ENCODE measurements around the gene USH1G.
"Not testable (repeated sequence)": the region's sequence is repeated elsewhere in the genome, so short reads cannot be mapped to it uniquely, and the experiment has no call there.

The USH1G gene

GRCh38 chr17:74925242-74925641 is 2.2 kb upstream of the USH1G start:
- no peak for DNase-seq

GRCh38 chr17:74924250-74924948 is 1.3 kb upstream of the USH1G start, which contains the start of gene OTOP2:
Gene OTOP2 (plus strand): TSS chr17:74924273. CDS start chr17:74924633, 360 bp downstream.
- no peak for DNase-seq

- peak; percentile 48 for DNase-seq
Measured at GRCh38 chr17:74923538-74924249, 639 bp upstream of the USH1G start.

GRCh38 chr17:74922172-74922571 is 883 bp downstream of the USH1G start:
- no peak for DNase-seq

GRCh38 chr17:74921769-74922168 is 1.3 kb downstream of the USH1G start:
- DNase-seq = no peak

GRCh38 chr17:74921026-74921681 is 1.9 kb downstream of the USH1G start:
- DNase-seq = no peak

- DNase-seq = no peak
Measured at GRCh38 chr17:74920642-74921025, 2.4 kb downstream of the USH1G start.

- no peak for DNase-seq
Measured at GRCh38 chr17:74920306-74920620, 2.8 kb downstream of the USH1G start.

- no peak for DNase-seq
Measured at GRCh38 chr17:74919440-74920305, 3.4 kb downstream of the USH1G start.

- DNase-seq = no peak
Measured at GRCh38 chr17:74918906-74919305, 4.1 kb downstream of the USH1G start.

GRCh38 chr17:74917430-74917829 is 5.6 kb downstream of the USH1G start:
- no peak for DNase-seq

GRCh38 chr17:74916851-74917199 is 6.2 kb downstream of the USH1G start:
- no peak for DNase-seq

- DNase-seq = no peak
Measured at GRCh38 chr17:74916136-74916850, 6.8 kb downstream of the USH1G start.

GRCh38 chr17:74911423-74911822 is 11.6 kb downstream of the USH1G start:
- DNase-seq = not testable (repeated sequence)

GRCh38 chr17:74909097-74909496 is 14.0 kb downstream of the USH1G start:
- not testable (repeated sequence) for DNase-seq

GRCh38 chr17:74907012-74907411 is 16.0 kb downstream of the USH1G start:
- DNase-seq = no peak

GRCh38 chr17:74906214-74906793 is 16.8 kb downstream of the USH1G start:
- not testable (repeated sequence) for DNase-seq

- DNase-seq = no peak
Measured at GRCh38 chr17:74904687-74905409, 18.2 kb downstream of the USH1G start.

GRCh38 chr17:74903671-74904070 is 19.4 kb downstream of the USH1G start:
- DNase-seq = no peak

GRCh38 chr17:74903034-74903433 is 20.0 kb downstream of the USH1G start:
- DNase-seq = no peak

GRCh38 chr17:74901353-74902135 is 21.5 kb downstream of the USH1G start:
- DNase-seq = no peak
